NCI-H2227 (cell line): ENCODE measurements around the gene WT1.

Experiments used
- DNase-seq: peaks from one replicate; lab custom pipeline; 2025; ENCODE audit not compliant: unreplicated experiment; lab: John Stamatoyannopoulos, UW

Gene WT1

DNA sequence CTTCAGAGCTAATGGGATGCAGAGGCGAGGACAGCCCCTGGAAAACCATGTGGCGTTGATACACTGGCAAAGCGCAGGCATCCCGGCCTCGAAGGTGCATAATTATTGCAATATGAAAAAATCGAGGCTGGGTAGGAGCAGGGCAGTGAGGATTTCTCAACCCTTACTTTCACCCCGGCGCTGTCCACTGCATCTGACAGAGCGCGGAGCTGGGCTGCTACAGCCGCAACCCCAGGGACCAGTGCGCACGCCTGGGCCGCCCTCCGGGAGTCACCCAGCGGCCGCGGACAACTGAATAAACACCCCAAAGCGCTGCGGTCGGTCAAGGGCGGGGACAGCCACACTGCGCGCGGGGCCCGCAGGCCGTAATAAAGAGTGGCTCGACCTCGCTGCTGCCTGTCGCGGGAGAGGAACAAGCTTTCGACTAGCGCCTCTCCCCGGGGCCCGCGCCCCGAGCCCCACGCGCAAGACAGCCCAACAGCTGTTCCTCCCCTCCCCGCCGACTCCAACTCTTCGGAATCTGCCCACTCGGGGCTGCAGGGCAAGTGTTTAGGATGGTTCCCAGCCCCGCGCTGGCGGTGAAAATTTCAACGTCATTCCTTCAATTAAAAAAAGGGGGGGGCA is 3.6 kb upstream of the WT1 start:
- DNase-seq, result no peak

DNA sequence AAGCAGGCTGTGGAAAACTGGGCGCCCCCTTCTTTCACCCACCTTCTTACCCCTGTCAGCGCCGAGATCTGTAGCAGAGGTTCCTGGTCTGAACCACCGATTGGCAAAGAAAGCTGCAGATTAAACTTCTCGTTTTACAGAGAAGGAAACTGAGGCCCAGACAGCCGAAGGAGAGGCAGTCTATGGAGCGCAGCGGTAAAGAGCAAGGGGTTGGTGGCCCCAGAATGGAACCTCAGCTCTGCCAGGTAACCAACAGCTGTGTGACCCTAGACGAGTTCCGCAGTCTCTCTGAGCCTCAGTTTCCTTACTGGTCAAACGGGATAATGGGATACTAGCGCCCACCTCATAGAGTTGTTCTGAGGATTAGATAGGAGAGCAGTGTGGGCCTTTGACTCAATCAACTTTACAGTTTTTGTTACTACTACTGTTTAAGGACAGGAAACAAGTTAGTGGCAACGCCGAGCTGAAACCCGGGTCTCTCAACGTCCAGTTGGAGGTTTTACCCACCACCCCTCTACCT is 3.1 kb upstream of the WT1 start:
- no peak for DNase-seq

DNA sequence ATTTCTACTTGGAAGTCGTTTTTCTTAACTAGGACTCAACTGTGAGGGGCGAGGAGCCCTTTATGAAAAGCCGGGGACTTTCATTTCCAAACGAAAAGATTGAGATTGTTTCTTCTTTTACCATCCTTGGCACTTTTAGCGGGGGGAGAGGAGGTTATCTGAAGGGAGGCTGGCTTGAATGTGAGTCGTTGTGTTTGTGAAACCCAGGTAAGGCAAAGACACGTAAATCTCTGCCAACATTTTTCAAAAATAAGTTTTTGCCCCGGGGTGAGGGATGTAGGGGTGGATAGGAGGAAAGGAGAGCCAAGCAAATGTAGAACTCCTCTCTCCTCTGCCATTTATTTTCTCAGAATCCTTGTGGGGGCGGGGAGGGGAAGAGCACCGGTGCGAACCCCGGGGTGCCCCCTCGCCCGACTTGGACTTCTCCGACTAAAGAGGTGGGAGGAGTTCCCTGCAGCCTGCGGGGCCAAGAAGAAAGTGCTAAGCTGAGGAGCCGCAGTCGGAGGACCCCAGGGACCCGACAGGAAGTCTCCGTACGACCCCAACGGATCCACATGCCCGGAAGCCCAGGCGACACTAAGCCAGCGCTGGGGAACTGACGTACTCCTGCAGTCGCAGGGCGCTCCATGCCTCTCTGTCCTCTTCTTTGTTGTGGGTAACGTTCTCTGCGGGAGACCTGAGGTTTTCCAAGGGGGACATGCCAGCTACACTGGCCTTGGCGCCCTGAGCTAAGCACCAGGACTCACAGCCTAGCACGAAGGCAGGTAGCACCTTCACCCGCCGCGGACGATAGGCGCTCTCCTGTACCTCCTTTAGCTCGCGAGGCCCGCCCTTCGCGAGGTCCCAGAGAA is 2.4 kb upstream of the WT1 start:
- DNase-seq, result no peak

DNA sequence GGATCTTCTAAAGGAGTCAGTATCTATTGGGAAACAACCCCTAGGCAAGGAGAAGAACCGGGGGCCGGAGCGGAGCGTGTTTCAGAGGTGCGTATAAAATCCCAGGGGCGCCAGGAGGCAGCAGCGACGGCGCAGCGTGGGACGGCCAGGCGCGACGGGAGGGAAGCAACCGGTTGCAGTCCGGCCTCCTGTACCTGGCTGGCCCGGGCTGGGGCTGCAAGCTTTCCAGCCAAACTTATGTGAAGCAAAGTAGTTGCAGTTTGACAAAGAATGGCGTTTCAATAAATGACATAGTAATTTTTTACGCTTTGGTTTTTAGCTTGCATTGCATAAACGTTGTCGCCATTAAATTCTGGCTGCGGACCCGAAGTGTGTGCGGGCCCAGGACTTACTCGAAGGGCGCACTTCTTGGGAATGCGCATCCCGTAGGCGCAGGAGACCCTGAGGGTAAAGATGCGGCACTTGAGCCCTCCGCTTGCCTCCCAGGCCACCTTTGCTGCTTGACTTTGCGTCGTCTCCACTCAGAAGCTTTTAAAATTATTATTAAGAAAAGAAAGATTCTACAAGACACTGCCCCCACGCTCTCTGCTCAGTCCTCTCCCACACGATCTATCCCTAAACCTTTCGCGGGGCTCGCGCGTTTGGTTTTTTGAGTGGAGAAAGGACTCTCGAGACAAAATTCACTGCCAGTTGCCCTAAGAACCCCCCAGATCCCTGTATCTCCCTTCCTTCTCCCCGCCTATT is 1.6 kb upstream of the WT1 start:
- no peak for DNase-seq

DNA sequence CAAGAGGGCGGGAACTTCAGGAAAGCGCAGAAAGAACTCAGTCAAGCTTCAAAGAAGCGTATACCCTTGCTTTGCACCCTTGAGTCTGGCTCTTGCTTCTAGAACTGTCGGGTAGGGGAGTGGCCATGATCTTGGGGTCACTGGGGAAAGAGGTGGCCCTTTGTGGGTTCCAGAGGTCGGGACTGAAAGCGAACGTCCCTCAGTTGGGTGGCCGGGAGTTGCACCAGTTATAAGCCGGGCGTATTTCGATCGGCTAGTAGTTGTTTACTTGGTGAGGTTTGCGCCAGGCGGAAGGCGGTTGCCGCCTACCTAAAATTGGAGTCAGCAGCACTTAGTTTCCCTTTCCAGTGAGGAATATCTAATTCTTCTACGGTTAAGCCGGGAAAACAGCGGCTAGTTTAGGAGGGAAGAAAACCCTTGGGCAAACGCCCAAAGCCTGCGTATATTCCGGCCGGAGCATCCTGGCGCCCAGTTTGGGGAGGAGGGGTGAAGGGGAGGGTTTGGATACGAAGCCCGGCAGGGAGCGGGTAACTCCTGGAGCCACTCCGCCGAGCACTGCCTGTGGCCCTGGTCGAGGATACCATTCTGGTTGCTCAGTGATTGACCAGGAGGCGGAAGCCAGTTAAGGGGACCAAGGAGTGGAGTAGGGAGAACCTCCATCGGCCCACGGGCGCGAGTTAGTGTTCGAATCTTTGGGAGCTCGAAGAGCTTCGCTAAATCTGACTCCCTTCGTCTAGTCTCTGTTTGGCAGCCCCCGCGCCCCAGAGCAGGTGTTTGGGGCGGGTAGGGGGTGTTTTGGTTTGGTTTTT is 807 bp upstream of the WT1 start:
- DNase-seq, result no peak

DNA sequence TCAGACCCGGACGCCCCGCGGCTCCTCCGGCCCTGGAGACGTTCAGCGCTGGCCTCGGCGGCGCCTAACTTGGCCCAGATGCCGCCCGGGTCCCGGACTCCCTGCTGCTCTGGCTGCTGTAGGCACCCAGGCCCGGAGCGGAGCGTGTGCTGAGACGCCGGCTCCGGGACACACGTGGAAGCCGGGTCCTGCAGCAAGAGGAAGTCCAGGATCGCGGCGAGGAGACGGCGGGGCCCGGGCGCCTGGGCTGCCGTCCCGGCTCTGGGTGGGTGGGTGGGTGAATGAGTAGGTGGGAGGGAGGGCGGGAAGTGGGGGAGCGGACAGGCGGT is 223 bp downstream of the WT1 start:
- DNase-seq, result no peak

DNA sequence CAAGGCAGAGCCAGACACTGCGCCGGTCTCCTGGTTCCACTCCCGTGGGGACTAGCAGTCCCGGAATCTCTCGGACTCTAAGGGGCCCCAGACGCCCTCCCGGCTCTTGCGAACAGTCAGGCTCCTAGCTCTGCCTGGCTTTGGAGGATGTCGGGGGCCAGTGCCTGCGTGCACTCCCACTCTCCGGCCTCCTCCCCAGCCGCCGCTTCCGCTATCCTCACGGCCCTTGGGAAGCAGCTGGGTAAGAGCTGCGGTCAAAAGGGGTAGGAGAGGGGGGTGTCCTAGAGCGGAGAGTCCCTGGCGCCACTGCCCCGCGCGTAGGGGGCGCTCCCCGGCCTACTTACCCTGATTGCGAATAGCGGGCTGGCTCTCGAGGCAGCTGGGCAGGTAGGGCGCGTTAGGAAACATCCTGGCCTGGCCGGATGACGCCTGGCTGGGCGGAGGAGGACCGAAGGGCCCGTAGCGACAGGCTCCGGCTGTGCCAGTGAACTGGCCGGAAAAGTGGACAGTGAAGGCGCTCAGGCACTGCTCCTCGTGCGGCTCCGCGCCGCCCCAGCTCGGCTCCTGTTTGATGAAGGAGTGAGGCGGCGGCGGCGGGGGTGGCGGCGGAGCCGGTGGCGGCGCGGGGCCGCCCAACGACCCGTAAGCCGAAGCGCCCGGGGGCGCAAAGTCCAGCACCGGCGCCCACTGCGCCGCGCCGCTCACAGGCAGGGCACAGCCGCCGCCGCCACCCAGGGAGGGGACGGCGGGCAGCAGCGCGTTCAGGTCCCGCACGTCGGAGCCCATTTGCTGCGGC is 785 bp downstream of the WT1 start:
- DNase-seq, result no peak

DNA sequence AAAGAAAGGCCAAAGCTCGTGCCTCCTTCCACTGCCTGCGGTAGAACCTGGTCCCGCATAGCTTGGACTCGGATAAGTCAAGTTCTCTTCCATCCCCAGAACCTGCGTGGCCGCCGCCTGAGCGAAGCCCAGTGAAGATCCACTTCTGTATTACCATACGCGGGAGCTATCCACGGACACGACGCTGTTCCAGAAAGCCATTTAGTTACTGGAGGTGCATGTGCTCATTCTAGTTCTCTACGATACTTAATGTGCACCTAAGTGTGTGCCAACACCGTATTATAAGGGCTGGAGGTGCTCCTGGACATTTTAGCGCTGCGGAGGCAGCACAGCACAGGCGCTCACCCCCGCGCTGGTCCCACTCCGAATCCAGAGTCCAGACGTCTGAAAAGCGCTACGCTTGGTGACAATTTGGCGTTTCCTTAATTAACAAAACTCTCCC is 1.4 kb downstream of the WT1 start:
- DNase-seq, result no peak

DNA sequence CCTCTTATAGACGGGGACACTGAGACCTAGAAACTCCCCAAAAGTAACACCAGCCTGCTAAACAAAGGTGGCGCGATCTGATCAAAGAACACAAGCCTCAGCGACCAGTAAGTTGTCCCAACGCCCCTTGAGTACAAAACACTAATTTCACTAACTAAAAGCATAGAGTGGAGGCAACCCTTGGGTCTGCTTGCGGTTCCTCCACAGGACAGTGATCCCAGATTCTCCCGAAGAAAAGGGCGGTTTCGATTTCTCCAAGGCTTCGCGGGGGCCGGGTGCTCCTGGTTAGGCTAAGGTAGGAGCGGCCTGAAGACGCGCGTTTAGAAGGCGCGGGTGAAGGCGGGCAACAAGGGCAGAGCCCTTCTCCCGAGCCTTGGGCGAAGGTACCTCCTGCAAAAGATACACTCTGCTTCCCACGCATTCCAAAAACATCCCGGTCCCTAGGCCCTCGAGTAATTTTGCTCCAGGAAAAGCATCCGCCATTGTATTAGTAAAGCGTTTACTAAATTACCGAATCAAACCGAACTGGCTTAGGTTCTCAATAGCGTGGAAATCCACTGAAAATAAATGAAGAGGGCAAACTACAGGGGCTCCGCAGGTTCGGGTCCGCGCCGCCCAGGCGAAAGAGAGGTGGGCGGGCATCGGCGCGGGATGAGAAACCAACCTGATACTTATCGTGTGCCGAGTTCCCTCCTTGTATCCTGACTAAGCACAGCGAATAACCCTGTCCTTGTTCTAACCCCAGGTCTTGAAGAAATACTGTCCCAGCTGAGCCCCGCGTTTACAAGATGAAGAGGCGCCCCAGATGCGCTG is 2.0 kb downstream of the WT1 start:
- DNase-seq, result no peak

DNA sequence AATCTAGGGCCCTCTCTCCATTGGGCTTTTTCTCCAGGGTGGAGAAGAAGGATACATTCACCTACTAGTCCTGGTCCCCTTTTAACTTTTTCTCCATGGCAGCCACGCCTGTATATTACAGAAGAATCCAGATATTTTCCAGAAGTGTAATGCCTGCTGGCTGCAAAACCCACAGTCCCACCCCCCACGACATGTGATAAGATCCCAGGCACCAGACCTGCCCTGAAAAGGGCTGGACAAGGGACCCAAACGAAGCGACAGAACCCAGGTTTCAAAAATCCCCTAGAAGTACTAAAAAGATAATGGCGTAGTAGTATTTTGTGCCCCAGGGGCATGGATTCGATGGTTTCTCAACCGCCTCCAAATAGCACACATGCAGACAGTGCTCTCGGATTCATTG is 2.8 kb downstream of the WT1 start:
- no peak for DNase-seq

DNA sequence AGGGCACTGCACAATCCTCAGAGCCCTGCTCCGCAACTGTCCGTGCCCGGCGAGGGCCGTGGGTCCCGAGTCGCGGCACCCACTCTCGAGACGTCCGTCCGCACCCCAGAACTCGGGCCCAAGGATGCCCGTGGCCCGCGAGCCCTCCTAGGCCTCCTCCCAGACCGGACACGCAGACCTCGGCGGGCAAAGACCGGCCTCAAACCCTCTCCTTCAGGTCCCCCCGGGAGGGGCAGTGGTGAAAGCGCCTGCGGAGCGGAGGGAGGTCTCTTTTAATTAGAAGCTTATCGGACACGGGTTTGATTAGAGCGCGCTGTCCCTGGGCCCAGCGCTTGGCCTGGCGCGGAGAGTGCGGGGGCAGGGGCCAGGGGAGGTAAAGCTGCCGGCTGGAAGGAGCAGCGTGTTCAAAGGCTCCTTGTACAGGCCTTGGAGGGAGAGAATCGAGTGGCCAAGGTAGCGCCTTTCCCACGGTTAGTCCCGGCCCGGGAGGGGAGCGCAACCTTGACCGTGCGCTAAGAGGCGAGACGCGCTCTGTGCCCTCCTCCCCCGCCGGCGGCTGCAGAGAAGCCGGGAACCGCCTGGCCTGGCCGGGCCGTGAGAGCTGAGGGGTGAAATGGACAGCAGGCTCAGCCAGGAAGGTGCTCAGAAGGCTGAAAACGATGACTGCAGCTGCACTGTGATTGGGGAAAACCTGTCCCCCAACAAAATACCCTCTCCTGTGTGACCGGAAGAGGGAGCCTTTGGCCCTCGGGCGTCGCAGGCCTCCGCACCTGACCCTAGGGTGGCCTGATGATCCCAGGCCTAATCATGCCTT is 4.6 kb downstream of the WT1 start:
- DNase-seq, result no peak

DNA sequence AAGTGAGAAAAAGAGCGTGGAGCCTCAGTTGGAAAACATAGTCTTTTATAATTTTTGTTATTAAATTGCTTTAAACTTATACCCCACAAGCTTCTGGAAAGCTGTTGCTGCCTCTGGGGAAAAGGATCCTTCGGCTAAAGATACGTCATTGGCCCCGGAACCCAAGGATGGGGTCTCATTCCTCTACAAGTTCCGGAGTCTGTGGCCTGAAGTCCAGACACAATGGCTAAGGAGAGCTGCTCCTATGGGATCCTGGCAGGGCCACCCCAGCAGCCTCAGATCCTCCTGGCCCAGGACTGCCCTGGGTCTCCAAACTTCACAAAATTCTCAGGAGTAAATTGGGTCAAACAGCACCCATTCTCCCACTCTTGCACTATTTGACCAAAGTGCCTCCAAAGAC is 5.9 kb downstream of the WT1 start:
- DNase-seq, result no peak

DNA sequence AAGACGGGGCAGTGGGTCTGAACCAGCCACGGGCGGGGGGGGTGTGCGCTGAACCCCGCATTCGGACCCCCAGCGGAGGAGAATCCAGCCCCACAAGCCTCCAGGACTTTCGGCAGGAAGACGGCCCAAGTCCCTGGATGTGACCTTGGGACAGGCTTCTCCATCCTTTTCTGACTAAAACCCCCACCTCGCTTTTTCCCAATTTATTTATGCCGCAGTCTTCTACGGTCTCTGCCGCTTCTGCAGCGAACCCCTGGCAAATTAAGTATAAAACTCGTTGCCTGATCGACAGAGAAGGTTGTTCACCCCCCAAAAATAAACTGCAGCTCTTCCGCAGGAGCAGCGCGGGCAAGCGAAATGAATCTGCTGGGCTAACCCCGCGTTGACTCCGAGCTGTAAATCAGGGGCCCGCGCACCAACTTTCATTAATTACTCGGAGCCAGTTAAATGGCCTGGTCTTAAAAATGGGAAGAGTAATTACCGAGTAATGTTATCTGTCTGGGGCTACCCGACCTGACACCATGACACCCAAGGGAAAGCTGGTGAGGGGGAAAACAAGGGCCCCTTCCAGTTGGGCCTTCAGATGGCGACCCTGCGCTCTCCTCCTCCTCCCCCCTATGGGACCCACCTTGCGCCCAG is 6.6 kb downstream of the WT1 start:
- no peak for DNase-seq

DNA sequence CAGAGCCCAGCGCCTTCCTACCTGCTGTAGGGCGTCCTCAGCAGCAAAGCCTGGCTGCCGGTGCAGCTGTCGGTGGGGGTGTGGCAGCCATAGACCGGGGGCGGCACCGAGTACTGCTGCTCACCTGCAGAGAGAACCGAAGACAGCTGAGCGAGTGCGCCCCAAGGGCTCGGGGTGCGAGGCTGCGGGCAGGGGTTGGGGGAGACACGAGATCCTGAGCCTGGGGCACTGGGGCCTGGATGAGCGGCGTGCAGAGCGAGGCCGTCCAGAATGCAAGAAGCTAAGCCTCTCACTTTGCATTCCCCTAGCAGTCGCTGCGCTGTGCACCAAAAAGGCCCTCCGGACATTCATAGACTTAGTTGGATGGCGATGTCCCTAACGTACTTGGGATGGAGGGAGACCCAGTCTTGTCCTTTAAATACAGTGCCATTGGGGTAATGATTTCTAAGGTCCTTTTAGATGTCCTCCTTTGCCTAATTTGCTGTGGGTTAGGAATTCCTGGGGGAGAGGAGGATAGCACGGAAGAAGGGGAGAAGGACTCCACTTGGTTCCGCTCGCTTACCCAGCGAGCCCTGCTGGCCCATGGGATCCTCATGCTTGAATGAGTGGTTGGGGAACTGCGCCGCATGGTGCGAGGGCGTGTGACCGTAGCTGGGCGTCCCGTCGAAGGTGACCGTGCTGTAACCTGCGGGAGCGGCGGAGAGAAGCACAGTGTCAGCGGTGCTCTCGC is 7.2 kb downstream of the WT1 start:
- no peak for DNase-seq

DNA sequence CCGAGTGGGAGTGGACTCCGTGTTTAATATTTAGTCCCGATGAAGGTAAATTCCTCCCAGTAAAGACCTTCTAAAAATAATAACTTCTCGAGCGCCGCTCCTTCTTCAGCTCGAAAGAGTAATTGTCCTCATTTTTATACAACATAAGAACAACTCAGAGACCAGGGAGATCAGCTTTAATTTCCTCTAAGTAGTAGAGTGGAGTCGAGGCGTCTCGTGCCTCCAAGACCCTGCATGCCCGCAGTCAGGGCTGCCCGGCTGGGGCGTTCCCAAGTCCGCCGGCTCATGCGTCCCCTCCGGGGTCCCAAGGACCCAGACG is 7.8 kb downstream of the WT1 start:
- no peak for DNase-seq

DNA sequence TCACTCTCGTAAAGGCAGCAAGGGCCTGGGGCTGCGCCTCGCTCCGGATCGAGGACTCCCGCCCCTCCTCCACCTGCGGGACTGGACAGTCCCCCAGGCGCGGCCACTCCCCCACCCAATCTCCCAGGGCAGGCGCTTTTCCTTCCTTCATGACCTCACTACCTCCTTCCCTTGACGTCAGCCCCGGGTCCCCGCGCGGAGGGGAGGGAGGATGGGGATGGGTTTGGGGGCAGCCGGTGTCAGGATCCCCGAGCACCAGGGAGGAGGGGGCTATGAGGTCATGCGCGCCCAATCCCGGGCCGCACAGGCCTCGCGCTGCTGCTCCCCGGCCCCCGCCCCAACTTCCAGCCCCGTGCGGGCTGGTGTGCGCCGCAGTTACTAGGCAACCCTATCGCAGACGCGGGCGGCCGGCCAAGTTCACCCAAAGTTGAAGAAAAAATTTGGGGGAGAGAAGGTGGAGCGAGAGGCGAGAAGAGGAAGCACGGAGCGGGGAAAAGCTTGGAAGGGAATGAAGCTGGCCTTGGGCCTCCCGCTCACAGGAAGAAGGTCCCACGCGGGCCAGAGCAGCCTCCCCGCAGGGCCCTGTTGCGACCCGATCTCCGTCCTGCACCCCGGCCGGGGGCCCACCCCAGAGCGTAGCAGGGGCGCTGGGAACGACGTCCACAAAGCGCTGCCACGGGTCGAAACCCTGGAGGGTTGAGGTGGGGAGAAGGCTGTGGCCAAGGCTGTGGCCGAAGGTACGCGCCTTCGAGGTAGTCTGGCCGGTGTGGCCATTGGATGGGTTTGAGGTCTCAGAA is 8.3 kb downstream of the WT1 start:
- DNase-seq, result no peak

DNA sequence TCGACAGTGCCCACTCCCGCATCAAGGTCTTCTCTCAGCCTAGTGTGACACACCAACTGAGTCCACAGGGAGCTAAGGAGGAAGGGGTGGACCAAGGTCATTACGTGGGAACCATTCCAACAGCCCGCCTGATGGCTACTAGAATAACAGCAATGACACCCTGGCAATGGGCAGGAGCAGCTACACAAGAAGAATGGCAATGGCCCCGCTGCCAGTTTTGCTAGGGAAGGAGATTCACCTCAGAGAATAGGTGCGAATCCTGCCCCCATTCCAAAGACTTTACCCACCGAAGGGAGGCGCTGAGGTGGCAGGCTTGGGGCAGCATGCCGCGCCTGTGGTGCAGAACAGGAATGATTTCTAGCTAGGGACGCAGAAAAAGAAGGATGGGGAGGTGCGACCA is 9.1 kb downstream of the WT1 start:
- DNase-seq, result no peak
